ENCODE measurements around the gene HPN.

- no peak for TF ChIP-seq CTCF (IDR thresholded peaks at IDR 0.05; ENCODE audit: low read depth, low read length)
- TF ChIP-seq EZH2phosphoT487 (IDR thresholded peaks at IDR 0.05; ENCODE audit: low read depth): no peak
Measured at GRCh38 chr19:35081201-35081600, 39.7 kb downstream of the HPN start.

All from OCI-LY3 (cell line).